KOPT-K1 (cell line): ENCODE measurements around the gene NELFB.

Experiments
- H3K27ac ChIP-seq: fragments of 200-600 bp; sonication (generic); 2 replicates; pipeline ENCODE4 v1.5.1; 2016; ENCODE audit warnings: antibody characterized with exemption, mild to moderate bottlenecking, low read depth, low read length; ENCODE audit not compliant: poor library complexity, severe bottlenecking
- H3K36me3 ChIP-seq: fragments of 200-600 bp; sonication (generic); 2 replicates; pipeline ENCODE4 v1.5.1; 2017; ENCODE audit warnings: antibody characterized with exemption, mild to moderate bottlenecking, low read length, moderate library complexity; ENCODE audit not compliant: insufficient read depth
- H3K9me3 ChIP-seq: fragments of 200-600 bp; sonication (generic); 2 replicates; pipeline ENCODE4 v1.5.1; 2017; ENCODE audit warnings: antibody characterized with exemption, low read length, mild to moderate bottlenecking; ENCODE audit not compliant: insufficient read depth, poor library complexity, severe bottlenecking

Gene NELFB

DNA sequence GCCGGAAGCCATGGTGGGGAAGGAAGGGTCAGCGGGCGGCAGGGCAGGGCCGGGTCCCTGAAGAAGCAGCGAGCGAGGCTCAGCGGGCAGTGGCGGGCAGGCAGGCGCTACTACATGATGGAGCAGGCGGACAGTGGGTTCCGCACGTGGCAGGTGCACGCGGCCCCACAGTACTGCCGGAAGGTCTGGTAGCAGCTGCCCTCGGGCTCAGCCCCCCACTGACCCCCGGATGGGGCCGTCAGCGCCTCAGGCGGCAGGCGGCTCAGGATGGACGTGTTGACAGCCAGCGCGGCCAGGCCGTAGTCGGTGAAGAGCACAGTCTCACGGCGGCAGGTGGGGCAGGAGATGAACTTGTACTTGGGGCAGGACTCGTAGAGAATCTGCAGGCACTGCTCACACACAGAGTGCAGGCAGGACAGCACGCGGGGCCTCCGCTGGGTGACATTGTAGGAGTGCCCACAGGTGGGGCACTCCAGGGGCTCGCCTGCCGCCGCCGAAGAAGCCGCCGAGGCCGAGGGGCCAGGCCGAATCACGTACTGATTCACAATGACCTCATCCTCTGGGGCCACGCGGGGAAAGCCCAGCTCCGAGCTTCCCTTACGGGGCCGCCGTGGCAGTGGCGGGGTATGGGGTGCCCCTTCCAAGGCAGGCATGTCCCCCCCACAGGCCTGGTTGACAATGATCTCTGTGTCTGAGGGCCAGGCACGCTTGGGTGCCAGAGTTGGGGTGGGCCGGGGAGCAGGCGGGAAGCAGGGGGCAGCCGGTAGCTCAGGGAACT is 34.6 kb upstream of the NELFB start:
- H3K9me3 ChIP-seq: no peaks in the 10 kb centered on the region
- no peak overlapping the region for H3K27ac ChIP-seq
- peaks cover 29% of the 10 kb centered on the region; the same call in 1 of the 2 replicates for H3K36me3 ChIP-seq

DNA sequence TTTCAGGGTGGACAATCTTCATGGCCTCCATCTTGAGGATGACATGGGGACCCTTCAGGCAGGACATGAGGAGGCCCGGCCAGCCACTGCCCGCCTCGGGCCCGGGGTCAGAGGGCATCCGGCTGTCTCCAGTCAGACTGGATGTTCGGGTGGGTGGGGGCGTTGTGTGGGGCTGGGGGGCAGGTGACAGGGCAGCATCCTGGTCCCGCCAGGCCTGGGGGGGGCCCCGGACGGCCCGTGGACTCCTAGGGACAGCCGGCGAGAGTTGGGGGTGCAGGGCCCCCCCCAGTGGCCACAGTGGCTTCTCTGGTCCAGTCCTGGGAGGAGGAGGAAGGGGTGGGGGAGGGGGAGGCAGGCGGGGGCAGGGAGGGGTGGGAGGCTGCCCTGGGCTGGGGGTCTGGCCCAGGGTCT is 34.0 kb upstream of the NELFB start:
- H3K9me3 ChIP-seq: no peaks in the 10 kb centered on the region
- peaks cover 23% of the 10 kb centered on the region; the same call in 1 of the 2 replicates for H3K36me3 ChIP-seq
- H3K27ac ChIP-seq: no peak overlapping the region

DNA sequence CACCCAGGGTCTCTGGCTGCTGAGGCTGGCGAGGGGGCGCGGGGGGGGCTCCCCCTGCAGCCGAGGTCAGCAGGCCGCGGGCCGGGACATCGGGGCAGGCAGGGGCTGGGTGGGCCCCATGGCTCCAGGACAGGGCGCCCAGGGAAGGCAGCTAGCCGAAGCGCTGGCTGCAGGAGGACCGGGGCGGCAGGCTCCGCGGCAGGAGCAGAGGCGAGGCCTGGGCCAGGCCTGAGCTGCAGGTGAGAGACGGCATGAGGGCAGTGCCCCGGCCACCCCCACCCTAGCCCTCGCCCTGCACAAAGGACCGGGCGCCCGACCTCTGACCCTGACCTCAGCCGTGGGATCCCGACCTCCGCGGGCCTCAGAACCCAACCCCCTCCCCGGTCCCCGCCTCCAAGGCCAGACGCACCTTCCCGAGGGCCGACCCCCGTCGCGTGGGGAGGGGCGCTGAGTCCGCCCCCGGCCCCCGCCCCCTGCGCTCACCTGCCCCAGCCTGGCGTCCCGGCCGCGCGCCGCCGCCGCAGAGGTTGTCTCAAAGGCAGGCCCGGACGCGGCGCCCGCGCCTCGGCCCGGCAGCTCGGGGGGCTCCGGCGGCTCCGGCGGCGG is 33.5 kb upstream of the NELFB start:
- no peaks in the 10 kb centered on the region for H3K9me3 ChIP-seq
- H3K27ac ChIP-seq: no peak overlapping the region
- H3K36me3 ChIP-seq: peaks cover 18% of the 10 kb centered on the region; the same call in 1 of the 2 replicates

DNA sequence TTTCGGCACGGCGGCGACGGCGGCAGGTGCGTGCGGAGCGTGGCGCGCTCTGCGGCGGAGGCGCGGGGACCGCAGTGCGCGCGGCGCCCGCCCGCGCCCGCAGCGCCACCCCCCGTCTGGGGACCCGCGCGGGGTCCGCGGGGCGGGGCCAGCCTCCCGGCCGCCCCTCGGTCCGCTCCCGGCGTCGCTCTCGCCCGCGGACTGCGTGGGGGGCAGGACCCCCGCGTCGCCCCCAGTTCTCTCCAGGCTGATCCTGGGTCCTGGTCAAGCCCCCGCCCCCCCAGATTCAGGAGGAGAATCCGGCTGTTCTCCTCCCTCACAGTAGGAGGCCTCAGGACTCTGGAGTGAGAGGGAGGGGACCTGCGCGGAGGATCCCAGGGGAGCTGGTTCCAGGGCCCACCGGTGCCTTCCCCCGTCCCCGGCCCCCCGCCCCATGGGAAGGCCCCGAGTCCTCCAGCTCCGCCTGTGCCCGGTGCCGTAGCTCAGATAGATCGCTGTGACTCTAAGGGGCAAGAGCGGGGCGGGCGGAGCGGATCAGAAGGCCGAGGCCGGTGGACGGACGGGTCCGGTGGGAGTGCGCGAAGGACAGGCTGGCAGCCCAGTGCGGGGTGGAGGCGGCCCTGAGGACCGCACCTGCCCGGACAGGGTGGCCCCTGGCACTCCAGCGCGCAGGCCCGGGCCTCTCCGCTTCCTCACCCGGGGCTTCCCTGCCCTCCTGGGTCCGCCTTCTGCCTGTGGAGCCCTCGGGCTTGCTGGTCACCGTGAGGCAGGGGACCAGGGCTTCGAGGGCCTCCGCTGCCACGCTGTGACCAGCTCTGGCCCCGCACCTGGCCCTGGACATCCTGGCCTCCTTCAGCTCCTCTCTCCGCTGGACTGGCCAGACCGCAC is 32.7 kb upstream of the NELFB start, which contains the start of gene RNF208:
RNF208 (minus strand) TSS at position 51 of the 888 bp plus-strand sequence. CDS start 1,028 bp downstream, outside the sequence.
- no peaks in the 10 kb centered on the region for H3K9me3 ChIP-seq
- peak within 1 kb of the TSS; percentile 88 for H3K27ac ChIP-seq

DNA sequence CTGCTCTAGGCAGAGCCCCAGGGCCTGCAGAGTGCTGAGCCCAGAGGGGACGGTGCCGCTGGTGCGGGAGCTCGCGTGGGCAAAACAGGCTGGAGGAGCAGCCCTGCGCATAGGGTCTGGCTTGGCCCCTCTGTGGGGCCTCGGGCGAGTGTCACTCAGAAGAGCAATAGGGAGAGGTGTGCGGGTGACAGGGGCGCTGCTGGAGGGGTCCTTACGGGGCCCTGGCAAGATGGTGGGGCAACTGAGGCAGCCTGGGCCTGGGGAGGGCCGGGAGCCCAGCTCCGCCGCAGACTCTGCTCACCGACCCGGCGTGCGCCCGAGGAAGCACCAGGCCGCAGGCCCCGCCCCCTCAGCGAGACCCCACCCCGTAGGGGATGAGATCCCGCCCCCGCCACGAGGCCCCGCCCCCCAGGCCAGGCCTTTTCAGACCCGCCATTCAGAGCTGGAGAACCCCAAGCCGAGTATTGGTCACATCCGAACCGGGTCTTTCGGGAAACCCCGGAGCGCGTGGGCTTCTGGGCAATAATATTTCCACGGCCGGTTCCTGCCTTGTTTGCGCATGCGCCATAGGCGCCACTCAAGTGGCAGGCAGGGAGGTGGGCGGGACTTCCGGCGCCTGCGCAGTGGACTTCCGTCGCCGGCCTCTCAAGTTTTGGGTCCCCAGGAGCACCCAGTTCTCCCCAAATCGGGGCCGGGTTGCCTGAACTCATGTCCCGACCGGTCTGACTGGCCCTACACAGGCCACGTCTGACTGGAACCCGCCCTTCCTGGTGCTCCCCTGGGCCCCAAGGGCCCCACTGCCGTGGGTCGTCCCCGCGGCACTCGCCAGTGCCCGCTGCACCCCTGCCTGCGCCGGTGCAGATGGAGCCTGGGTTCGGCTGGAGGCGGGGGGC is 31.8 kb upstream of the NELFB start:
- peaks cover 7% of the 10 kb centered on the region; the same call in 1 of the 2 replicates for H3K36me3 ChIP-seq
- H3K9me3 ChIP-seq: no peaks in the 10 kb centered on the region
- H3K27ac ChIP-seq: peak overlapping the region; percentile 88

More for the DNA sequence above, 32.7 kb upstream of the NELFB start, which contains the start of gene RNF208:
- H3K36me3 ChIP-seq: peaks cover 11% of the 10 kb centered on the region; the same call in 1 of the 2 replicates

DNA sequence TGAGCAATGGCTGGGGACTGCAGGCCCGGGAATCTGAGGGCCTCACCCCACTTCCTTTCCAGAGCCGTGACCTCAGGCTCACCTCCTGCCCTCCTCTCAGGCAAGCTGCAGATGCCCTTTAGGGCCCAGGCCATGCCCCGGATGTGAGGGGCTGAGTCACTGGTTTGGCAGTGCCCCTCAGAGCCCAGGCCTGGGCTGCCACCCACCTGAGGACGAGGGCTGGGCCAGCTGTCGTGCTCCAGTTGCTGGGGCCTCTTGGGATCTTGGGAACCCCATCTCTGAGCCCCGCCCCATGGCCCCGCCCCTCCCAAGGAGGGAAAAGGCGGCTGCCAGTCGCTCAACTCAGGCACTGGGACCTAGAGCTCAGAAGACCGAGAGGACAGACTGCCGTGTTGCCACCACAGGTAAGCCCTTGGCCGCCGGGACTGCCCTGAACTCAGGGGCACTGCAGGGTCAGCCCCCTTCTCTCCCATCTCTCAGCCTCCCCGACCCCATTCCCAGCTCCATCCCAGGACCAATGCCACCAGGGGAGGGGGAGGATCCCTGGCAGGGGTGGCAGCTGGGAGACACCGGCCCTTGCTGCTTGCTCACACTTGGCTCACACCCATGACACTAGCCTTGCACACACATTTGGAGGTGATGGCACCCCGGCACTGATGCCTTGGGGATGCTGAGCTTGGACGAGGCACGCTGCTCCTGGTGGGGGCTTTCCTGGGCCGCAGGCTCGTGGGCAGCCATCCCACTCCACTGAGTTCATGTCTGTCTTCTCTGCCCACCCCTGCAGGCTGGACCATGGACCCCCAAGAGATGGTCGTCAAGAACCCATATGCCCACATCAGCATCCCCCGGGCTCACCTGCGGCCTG is 30.1 kb upstream of the NELFB start, which contains the start of gene CYSRT1:
CYSRT1 (plus strand) TSS at position 345 of the 865 bp plus-strand sequence; CDS start at position 793, 448 bp downstream.
- Histone ChIP-seq H3K27ac (peak within 1 kb of the TSS; percentile 88), H3K9me3 (no peaks in the 10 kb centered on the region), H3K36me3 (no peaks in the 10 kb centered on the region)

DNA sequence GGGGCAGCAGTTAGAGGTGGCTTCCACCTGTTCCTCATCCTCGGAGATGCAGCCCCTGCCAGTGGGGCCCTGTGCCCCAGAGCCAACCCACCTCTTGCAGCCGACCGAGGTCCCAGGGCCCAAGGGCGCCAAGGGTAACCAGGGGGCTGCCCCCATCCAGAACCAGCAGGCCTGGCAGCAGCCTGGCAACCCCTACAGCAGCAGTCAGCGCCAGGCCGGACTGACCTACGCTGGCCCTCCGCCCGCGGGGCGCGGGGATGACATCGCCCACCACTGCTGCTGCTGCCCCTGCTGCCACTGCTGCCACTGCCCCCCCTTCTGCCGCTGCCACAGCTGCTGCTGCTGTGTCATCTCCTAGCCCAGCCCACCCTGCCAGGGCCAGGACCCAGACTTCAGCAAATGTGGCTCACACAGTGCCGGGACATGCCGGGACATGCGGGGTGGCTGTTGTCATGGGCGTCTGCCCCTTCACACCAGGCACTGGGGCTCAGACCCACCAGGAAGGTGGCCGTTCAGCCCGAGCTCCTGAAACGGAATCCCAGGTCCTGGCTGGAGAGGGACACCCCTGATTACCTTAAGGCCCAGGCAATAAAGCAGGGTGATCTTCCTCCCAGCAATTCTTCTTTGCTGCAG is 29.3 kb upstream of the NELFB start:
- H3K9me3 ChIP-seq: no peaks in the 10 kb centered on the region
- H3K27ac ChIP-seq: no peak overlapping the region

DNA sequence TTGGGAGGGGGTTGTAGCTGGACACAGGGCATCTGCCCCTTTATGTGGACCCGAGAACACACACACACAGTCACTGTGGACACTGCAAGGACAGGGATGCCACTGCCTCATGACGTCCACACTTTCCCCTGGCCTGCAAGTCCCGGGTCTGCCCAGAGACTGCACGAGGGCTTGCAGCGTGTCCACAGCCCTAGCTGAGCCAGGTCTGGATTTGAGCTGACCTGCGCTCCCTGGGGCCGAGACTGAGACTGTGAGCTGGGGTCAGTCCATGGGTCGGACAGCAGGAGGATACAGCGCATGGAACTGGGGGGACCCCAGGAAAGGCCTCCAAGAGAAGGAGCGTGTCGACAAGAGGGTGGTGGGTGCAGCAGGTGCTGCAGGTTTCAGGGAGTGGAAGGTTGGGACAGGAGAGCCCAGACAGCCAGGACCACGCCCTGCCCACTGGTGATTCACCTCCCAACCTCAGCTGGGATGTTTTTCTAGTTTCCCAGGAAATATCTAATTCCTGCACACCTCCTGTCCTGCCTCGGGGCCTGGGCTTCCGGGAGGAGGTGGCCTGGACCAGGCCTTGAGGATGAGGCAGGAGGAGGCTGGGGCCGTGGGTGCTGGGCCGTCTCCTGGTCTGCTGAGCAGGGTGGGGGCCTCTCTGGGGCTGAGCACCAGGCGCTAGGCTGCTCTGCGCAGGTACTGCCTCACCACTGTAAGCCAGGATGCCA is 28.6 kb upstream of the NELFB start:
- no peaks in the 10 kb centered on the region for H3K36me3 ChIP-seq

More for the DNA sequence above, 29.3 kb upstream of the NELFB start:
- H3K36me3 ChIP-seq: no peaks in the 10 kb centered on the region

DNA sequence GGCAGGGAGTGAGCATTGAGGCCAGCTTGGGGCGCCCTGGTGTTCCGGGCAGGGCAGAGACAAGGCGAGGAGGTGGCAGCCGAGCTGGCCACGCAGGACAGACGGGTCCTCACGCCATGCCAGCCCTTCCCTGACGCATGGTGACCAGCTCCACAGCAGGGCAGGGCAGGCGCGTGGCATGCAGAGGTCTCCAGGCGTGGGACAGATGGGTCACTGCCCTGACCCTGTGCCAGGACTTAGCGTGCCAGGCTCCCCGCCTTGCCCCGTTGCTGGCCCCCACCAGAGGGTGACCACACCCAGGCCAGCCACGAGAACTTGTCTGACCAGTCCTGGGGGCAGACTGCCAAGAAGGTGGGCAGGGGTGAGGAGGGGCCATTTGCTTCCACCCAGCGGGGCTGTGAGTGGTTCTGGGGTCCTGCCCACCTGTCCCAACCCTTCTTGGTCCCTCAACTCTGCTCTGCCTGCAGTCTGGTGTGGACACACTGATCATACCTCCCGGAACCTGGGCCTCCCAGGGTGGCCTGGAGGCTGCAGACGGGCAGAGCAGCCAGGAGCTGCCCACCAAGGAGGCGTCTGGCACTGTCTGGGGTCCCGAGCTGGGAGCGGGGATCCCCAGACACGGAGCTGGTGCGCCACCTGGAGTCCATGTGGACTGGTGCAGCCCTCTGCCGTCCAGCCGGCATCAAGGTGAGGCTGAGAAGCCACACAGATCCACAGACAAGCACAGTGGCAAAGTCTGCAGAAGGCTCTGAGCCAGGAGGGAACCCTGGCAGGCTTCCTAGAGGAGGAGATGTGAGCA is 27.9 kb upstream of the NELFB start, which contains the start of gene RNF224:
RNF224 (plus strand) TSS at position 449 of the 799 bp plus-strand sequence. CDS start 834 bp downstream, outside the sequence.
- no peaks in the 10 kb centered on the region for H3K36me3 ChIP-seq
- no peak within 1 kb of the TSS for H3K27ac ChIP-seq
- no peaks in the 10 kb centered on the region for H3K9me3 ChIP-seq

More for the DNA sequence above, 28.6 kb upstream of the NELFB start:
- Histone ChIP-seq H3K9me3 (no peaks in the 10 kb centered on the region), H3K27ac (no peak overlapping the region)

DNA sequence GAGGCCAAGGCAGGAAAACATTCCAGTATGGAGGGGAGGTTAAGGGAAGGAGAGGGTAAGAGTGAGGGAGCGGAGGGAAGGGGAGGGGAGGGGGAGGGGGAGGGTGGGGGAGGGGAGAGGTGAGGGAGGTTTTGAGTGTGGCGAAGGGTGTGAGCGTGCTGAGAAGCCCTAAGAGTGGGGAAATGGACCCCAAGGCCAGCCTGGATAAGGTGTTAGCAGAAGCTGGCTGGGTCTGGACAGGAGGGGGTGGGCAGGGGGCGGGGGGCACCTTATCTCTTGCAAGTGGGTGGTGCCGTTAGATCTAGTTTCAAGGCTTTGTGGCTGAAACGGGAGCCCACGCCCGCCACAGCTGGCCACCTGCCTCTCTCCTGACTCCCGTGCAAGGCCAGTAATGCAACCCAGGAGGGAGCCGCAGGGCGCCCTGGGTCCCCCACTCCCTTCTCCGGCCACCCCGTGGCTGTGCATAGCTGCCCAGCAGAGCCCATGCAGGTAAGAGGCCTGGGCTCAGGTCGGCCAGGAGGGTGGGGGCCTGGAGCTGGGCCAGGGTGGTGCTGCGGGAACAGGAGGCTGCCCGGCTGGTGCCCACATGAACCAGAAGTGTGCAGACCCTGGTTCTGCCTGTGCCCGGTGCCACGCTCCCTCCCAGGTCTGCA is 27.1 kb upstream of the NELFB start:
- H3K36me3 ChIP-seq: no peaks in the 10 kb centered on the region
- H3K9me3 ChIP-seq: no peaks in the 10 kb centered on the region
- no peak overlapping the region for H3K27ac ChIP-seq

DNA sequence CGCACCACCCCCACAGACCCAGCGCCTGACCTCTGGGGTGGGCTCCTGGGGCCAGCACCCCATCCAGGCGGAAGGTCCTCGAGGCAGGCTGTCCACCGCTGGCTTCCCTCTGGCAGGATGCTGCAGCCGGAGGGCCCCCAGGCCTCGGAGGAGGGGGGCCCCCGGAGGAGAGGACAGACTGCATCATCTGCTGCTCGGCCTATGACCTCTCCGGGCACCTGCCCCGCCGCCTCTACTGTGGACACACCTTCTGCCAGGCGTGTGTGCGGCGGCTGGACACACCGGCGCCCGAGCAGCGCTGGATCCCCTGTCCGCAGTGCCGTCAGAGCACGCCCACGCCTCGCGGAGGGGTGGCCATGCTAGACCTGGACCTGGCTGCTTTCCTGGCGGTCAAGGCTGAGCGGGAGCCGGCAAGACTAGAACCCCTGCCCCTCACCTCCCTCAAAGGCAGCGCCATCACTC is 26.6 kb upstream of the NELFB start:
- H3K9me3 ChIP-seq: no peaks in the 10 kb centered on the region
- no peaks in the 10 kb centered on the region for H3K36me3 ChIP-seq
- H3K27ac ChIP-seq: no peak overlapping the region
